GM13977 (cell line): ENCODE measurements around the gene SLC12A8.

ENCODE experiments used
- DNase-seq: peaks from one replicate; pipeline ENCODE4 v3.0.0; 2012; ENCODE audit warnings: low spot score
- CTCF ChIP-seq: IDR thresholded peaks from 2 replicates; pipeline ENCODE4 v1.5.1; 2012; ENCODE audit warnings: mild to moderate bottlenecking, control low read depth; ENCODE audit not compliant: insufficient read depth; ENCODE audit errors: extremely low read depth, missing control alignments
- in situ Hi-C: fragments of 300-500 bp; cut with MboI; formaldehyde crosslinking; loops from one replicate; pipeline ENCODE4 v1.12.0; 2022; ENCODE audit warnings: low sequenced_read_pairs, low pct_unique_long_range_greater_than_20kb, mixed read lengths, inconsistent platforms; ENCODE audit not compliant: unreplicated experiment

The SLC12A8 gene

DNA sequence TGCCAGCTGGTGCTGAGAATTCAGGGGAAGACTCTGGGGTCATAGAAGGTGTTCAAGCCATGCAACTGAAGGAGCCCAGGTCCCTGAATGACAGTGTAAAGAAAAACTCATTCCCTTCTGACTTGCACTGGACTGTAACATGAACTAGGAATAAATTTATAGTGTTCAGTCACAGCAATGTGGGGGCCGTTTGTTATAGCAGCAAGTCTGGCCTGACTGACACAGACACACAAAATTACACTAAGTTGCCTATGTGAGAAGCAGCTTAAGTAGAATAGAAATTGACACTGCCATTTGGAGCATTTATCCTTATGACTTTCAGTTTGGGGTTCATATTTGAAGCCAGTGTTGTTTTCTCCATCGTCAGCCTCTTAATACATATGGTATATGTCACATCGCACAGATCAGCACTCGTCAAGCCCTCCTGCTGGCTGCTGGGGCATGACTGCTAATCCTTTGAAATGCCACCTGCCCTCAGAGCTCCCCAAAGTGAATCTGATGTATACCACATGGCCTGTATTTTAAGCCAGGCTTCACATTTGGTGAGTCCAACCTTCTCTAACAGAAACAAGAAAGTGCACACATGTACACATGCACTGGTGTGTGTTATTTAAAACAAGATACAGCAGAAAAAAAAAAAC is 139.7 kb downstream of the SLC12A8 start:
- TF ChIP-seq CTCF: no peak
- no peak for DNase-seq

DNA sequence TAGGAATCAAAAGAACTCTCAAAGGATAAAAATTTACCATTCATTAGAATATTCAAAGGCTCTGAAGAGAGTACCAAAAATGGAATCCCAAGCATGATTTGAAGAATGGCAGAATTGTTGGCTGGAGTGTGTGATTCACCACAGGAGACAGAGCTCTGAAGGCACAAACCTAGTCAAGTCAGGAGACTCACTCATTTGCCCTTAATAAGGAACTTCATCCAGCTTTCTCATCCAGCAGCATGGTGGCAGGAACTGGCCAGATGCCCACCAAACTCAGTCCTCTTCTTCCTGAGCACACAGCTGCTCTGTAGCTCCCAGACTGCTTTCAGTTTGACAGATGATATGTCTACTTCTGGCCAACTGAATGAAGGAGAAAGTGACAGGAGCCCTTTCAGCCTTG is 140.2 kb downstream of the SLC12A8 start:
- in situ Hi-C loops: no loop called here
- DNase-seq: no peak
- TF ChIP-seq CTCF: no peak

More for the DNA sequence above, 139.7 kb downstream of the SLC12A8 start:
- in situ Hi-C loops: no loop called here

GRCh38 chr3:125069968-125070745 is 142.4 kb downstream of the SLC12A8 start:
- TF ChIP-seq CTCF: no peak
- no peak for DNase-seq
- in situ Hi-C loops: no loop called here

DNA sequence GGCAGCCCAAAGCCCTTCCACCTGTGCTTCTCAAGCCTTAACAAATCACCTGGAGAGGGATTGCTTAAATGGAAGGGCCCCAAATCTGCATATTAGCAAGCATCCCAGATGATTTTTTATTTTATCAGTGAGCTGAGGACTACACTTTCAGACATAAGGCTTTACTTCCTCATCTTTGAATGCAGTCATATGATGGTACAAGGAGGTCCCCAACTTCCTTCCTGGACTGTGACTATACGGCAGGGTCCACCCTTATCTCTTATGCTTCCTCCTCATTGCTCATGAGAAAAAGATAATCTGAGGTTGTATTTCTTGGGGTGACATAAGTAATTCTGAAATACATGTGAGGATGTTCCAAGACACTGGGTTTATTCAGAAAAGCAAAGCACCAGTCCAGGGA is 143.1 kb downstream of the SLC12A8 start:
- no peak for DNase-seq
- TF ChIP-seq CTCF: no peak
- in situ Hi-C loops: no loop called here

GRCh38 chr3:125068265-125068664 is 144.3 kb downstream of the SLC12A8 start:
- in situ Hi-C loops: no loop called here
- no peak for TF ChIP-seq CTCF
- DNase-seq: no peak

DNA sequence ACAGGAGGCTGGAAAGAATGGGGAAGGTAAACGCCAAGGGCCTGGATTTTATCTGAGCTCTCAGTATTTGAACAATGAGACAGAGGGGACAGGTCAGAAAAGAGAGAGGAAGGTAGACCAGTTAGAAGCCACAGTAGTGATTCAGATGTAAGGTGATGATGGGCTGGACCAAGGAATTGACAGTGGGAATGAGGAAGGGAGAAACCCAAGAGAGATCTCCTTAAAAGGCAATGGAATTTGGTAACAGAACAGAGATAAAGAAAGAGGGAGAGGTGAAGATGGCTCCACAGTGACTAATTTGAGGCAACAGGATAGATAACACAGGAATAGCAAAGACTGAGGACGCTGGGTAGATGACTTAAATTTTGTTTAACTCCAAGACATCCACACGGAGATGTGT is 145.3 kb downstream of the SLC12A8 start:
- in situ Hi-C loops: no loop called here
- TF ChIP-seq CTCF: no peak
- DNase-seq: no peak
